Right atrium auricular region (tissue), 2 donors: ENCODE data around the gene BBX. TPM values are rescaled to one million over a fixed set of nuclear protein-coding genes. Genes with fewer than 3 reads are reported as not detected.

Source experiments
- DNase-seq: peaks from one replicate; pipeline ENCODE4 v3.0.0-alpha.2; 2019; ENCODE audit warnings: low spot score
- H3K27ac ChIP-seq, 2 donors: fragments of 200-600 bp; sonication (generic); 1 replicate in 1 of 2; 2 replicates in 1 of 2; pipeline ENCODE4 v1.5.1; 2016 to 2019
- H3K27me3 ChIP-seq, 2 donors: fragments of 200-600 bp; sonication (generic); one replicate each; pipeline versions ENCODE4 v1.5.1 to v1.6.0; 2017 to 2019
- H3K36me3 ChIP-seq: fragments of 200-600 bp; sonication (generic); one replicate; pipeline ENCODE4 v1.5.1; 2016
- H3K4me1 ChIP-seq, 2 donors: fragments of 200-600 bp; sonication (generic); one replicate each; pipeline versions ENCODE4 v1.5.1 to v1.6.0; 2017 to 2019
- H3K4me3 ChIP-seq, 2 donors: fragments of 200-600 bp; sonication (generic); 1 replicate in 1 of 2; 2 replicates in 1 of 2; pipeline ENCODE4 v1.5.1; 2017 to 2019; ENCODE audit warnings: mild to moderate bottlenecking in 1 of 2, moderate library complexity in 1 of 2
- H3K9me3 ChIP-seq, 2 donors: fragments of 200-600 bp; sonication (generic); one replicate each; pipeline ENCODE4 v1.5.1; 2019
- total RNA-seq, 2 donors: library from RNA; depleted of rRNA; stranded (reverse); fragments of >200 nt; gene quantifications; one replicate each; pipeline ENCODE4 v1.1.0, GENCODE V29; 2016
- TF ChIP-seq, protein P1 (sequence below), 2 donors: fragments of 200-600 bp; sonication (generic); IDR thresholded peaks; one replicate each; pipeline ENCODE4 v1.5.1; 2019; ENCODE audit warnings: antibody characterized with exemption in 2 of 2

Gene BBX
- total RNA-seq, 2 donors from 2014 or later = 33.8 to 57.2 TPM

DNA sequence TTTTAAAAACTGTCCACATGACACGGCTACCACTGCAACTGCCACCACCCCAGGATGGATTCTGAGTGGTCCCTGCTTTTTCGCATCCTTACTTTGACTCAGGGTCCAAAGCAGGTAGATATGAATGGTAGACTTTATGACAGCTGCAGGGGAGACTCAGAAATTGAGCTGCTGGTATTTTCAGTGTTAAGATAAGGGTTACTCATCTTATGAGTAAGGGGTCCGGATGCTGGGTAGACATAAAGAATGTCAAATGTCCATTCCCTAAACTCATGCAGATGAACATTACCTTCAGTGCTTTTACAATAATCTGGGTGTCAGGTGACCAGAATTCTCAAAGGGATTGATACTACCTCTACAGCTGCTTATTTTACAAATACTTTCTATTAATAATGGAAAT lies 25.9 kb upstream of the BBX start:
- no peak overlapping the region for H3K27ac ChIP-seq
- no peaks in the 10 kb centered on the region for H3K27me3 ChIP-seq
- no peaks in the 10 kb centered on the region for H3K4me1 ChIP-seq
- no peak overlapping the region for H3K4me3 ChIP-seq
- TF ChIP-seq, protein P1, sequence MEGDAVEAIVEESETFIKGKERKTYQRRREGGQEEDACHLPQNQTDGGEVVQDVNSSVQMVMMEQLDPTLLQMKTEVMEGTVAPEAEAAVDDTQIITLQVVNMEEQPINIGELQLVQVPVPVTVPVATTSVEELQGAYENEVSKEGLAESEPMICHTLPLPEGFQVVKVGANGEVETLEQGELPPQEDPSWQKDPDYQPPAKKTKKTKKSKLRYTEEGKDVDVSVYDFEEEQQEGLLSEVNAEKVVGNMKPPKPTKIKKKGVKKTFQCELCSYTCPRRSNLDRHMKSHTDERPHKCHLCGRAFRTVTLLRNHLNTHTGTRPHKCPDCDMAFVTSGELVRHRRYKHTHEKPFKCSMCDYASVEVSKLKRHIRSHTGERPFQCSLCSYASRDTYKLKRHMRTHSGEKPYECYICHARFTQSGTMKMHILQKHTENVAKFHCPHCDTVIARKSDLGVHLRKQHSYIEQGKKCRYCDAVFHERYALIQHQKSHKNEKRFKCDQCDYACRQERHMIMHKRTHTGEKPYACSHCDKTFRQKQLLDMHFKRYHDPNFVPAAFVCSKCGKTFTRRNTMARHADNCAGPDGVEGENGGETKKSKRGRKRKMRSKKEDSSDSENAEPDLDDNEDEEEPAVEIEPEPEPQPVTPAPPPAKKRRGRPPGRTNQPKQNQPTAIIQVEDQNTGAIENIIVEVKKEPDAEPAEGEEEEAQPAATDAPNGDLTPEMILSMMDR (IDR thresholded peaks at IDR 0.05) = no peak
- H3K36me3 ChIP-seq = no peaks in the 10 kb centered on the region
- DNase-seq = no peak
- H3K9me3 ChIP-seq = no peaks in the 10 kb centered on the region

DNA sequence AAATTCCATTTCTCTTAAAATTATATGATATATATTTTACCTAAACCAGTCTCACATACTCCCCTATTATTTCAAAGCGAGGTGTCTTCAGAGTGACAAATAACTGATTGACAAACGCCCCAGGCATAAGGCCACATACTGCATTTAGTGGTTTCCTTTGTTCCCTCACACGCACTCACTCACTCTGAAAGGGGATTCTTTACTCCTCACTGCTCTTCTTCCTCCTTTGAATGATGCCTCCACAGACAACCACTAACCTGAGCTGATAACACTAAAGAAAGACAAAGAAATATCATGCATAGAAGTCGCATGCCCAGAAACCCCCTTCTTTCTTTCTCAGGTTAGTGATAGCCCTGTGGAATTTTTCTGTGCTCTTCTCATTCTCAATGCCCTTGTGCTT lies 24.1 kb upstream of the BBX start:
- Histone ChIP-seq H3K4me3 (no peak overlapping the region), H3K4me1 (no peaks in the 10 kb centered on the region), H3K27ac (no peak overlapping the region), H3K27me3 (no peaks in the 10 kb centered on the region), H3K9me3 (no peaks in the 10 kb centered on the region), H3K36me3 (no peaks in the 10 kb centered on the region)
- TF ChIP-seq, protein P1 (IDR thresholded peaks at IDR 0.05) = no peak
- DNase-seq = no peak

DNA sequence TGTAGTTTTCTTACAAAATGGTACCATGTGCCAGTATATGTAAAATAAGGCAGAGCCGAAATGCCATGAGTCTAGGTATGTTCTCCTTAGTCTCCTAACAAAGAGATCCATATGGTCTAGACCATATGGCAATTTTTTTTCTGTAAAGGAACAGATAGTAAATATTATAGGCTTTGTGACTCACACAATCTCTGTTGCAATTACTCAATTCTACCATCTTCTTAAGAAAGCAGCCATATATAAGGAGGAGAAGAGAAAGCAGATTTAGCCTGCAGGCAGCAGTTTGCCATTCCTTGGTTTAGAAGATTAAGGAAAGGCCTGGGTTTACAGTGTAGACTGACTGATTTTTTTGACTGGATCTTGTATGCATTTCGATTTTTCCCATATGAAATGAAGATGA lies 16.3 kb upstream of the BBX start:
- no peaks in the 10 kb centered on the region for H3K27me3 ChIP-seq
- no peak for DNase-seq
- H3K36me3 ChIP-seq = no peaks in the 10 kb centered on the region
- TF ChIP-seq, protein P1 (IDR thresholded peaks at IDR 0.05) = no peak
- no peak overlapping the region for H3K4me3 ChIP-seq
- H3K9me3 ChIP-seq = no peaks in the 10 kb centered on the region
- H3K4me1 ChIP-seq = no peaks in the 10 kb centered on the region
- H3K27ac ChIP-seq = no peak overlapping the region

DNA sequence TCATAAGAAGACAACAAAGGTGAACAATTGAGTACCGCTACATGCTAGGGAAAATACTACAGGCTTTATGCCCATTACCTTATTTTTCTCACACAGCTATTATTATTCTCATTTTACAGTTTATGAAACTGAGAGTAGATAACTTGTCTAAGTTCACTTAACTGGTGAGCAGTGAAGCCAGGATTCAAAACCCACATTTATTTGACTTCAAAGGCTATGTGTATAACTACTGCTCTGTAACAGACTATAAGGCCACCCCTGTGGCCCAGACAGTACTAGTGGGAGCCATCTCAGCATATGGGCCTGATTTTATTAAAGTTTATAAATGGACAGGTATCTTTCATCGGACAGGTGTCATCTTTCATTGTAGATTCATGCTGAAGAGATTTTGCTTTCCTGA lies 14.4 kb upstream of the BBX start:
- Histone ChIP-seq H3K9me3 (no peaks in the 10 kb centered on the region), H3K27me3 (no peaks in the 10 kb centered on the region), H3K36me3 (no peaks in the 10 kb centered on the region), H3K27ac (no peak overlapping the region), H3K4me3 (no peak overlapping the region), H3K4me1 (no peaks in the 10 kb centered on the region)
- TF ChIP-seq, protein P1 (IDR thresholded peaks at IDR 0.05) = no peak
- no peak for DNase-seq

DNA sequence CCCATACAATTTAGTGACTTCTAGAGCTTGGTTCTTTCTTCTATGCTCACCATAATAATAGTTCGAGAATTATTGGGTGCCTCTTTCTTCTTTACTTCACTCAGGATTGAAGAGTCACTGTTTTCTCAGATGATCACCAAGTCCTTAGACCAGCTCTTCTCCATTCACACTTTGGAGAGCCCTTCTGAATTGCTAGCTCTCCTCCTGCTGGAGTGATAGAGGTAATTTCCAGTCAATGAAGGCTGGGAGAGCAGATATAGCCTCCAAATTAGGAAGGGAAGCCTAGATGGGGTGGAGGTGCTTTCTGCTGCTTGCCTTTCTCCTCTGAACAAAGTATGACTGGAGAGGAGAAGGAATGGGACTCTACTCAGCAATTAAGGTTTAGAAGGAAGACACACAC lies 10.7 kb upstream of the BBX start:
- H3K27ac ChIP-seq = no peak overlapping the region
- no peaks in the 10 kb centered on the region for H3K36me3 ChIP-seq
- no peaks in the 10 kb centered on the region for H3K4me1 ChIP-seq
- no peaks in the 10 kb centered on the region for H3K27me3 ChIP-seq
- H3K9me3 ChIP-seq = no peaks in the 10 kb centered on the region
- no peak for DNase-seq
- H3K4me3 ChIP-seq = no peak overlapping the region
- TF ChIP-seq, protein P1 (IDR thresholded peaks at IDR 0.05) = no peak

DNA sequence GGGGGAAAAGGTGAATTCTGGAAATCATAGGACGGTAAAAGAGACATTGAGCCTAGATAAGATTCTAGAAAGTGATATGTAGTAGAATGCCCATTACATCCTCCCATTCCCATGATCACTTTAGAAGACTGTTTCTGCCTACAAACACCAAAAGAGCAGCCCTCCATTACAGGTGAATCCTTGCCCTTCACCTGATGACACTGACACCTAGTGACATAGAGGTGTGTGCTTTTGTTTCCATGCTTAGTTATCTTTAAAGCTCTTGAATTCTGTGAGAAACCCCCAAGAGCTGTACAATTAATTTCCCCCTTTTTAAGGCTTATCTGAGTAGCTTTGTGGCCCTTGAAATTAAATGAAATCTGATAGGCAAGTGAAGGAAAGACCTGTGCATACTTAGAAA lies 8.3 kb upstream of the BBX start:
- H3K4me1 ChIP-seq = no peaks in the 10 kb centered on the region
- no peak for DNase-seq

More for the DNA sequence above, 8.3 kb upstream of the BBX start:
- Histone ChIP-seq H3K36me3 (no peaks in the 10 kb centered on the region), H3K9me3 (no peaks in the 10 kb centered on the region), H3K27me3 (no peaks in the 10 kb centered on the region), H3K4me3 (no peak overlapping the region), H3K27ac (no peak overlapping the region)
- TF ChIP-seq, protein P1 (IDR thresholded peaks at IDR 0.05) = no peak
